ENCODE results near the gene FBXO34.

DNA sequence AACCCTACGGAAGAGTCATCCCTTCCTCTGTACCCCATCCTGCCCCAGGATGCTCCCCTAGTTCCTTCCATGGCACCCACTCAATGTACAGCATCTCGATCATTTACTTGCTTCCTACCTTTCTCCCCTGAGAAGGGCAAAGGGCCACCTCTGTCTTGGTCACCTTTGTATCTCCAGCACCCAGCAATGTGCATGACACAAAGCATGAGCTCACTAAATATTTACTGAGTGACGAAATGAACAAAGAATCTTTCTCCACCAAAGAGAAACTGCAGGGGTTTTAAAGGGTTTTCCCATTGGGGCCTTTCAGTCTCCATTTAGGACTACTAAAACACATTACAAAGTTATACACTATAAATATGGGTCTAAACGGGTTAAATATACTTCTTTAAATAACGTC lies 109.8 kb downstream of the FBXO34 start:
- TF ChIP-seq ARNTL (CRISPR knock-in tag; IDR thresholded peaks at IDR 0.05; ENCODE audit: borderline replicate concordance, low read depth) (no peak), ESRRG (CRISPR knock-in tag; IDR thresholded peaks at IDR 0.05) (no peak), RARB (CRISPR knock-in tag; IDR thresholded peaks at IDR 0.05) (no peak), BACH2 (CRISPR knock-in tag; IDR thresholded peaks at IDR 0.05; ENCODE audit: borderline replicate concordance) (no peak)
- TF ChIP-seq, protein P1, sequence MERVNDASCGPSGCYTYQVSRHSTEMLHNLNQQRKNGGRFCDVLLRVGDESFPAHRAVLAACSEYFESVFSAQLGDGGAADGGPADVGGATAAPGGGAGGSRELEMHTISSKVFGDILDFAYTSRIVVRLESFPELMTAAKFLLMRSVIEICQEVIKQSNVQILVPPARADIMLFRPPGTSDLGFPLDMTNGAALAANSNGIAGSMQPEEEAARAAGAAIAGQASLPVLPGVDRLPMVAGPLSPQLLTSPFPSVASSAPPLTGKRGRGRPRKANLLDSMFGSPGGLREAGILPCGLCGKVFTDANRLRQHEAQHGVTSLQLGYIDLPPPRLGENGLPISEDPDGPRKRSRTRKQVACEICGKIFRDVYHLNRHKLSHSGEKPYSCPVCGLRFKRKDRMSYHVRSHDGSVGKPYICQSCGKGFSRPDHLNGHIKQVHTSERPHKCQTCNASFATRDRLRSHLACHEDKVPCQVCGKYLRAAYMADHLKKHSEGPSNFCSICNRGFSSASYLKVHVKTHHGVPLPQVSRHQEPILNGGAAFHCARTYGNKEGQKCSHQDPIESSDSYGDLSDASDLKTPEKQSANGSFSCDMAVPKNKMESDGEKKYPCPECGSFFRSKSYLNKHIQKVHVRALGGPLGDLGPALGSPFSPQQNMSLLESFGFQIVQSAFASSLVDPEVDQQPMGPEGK (CRISPR knock-in tag; IDR thresholded peaks at IDR 0.05; ENCODE audit: borderline replicate concordance), result no peak
